CD4-positive, CD25-positive, alpha-beta regulatory T cell (primary cell): Measurements from ENCODE around the gene POLR2J. TPM values are rescaled to one million over a fixed set of nuclear protein-coding genes. Genes with fewer than 3 reads are reported as not detected.
A peak's percentile ranks its signal among the peaks of the same experiment; 100 is the strongest.

Experiments
- ATAC-seq, 2 donors: fragments of 150-1000 bp; cut with Tn5 transposase; one replicate each; pipeline ENCODE4 v1.10.0; 2021; ENCODE audit warnings: low read depth in 2 of 2, moderate number of reproducible peaks in 2 of 2, moderate library complexity in 1 of 2
- DNase-seq, 3 donors: peaks; one replicate each; pipeline versions ENCODE4 v3.0.0 to v3.0.0-alpha.2; 2012 to 2022; ENCODE audit warnings: mixed read lengths in 1 of 3
- H3K27ac ChIP-seq: one replicate; pipeline ENCODE4 v1.7.0; 2013; ENCODE audit warnings: mild to moderate bottlenecking, low read length; ENCODE audit not compliant: insufficient read depth, poor library complexity, severe bottlenecking
- H3K27me3 ChIP-seq: one replicate; pipeline ENCODE4 v1.7.0; 2013; ENCODE audit warnings: low read length; ENCODE audit not compliant: control insufficient read depth, insufficient read depth
- H3K36me3 ChIP-seq: one replicate; pipeline ENCODE4 v1.7.0; 2013; ENCODE audit warnings: mild to moderate bottlenecking, low read length, moderate library complexity; ENCODE audit not compliant: control insufficient read depth, insufficient read depth
- H3K4me1 ChIP-seq: 2 replicates; pipeline ENCODE4 v1.7.0; 2013; ENCODE audit warnings: mild to moderate bottlenecking, low read length; ENCODE audit not compliant: insufficient read depth, control insufficient read depth, poor library complexity, severe bottlenecking
- H3K4me3 ChIP-seq: one replicate; pipeline ENCODE4 v1.7.0; 2013; ENCODE audit warnings: low read depth, mild to moderate bottlenecking, low read length, moderate library complexity
- H3K9me3 ChIP-seq, 2 experiments: 1 replicate in 1 of 2; 2 replicates in 1 of 2; pipeline ENCODE4 v1.7.0; 2013; ENCODE audit warnings: low read length in 2 of 2, mild to moderate bottlenecking in 1 of 2, moderate library complexity in 1 of 2; ENCODE audit not compliant: control insufficient read depth in 2 of 2
- H3K27ac Mint-ChIP-seq, 3 donors: one replicate each; pipeline ENCODE4 v1.8.0; 2020 to 2022; ENCODE audit warnings: mild to moderate bottlenecking in 3 of 3, mixed read lengths in 3 of 3, moderate library complexity in 2 of 3
- H3K27me3 Mint-ChIP-seq: one replicate; pipeline ENCODE4 v1.8.0; 2022; ENCODE audit warnings: mild to moderate bottlenecking, mixed read lengths
- H3K36me3 Mint-ChIP-seq: one replicate; pipeline ENCODE4 v1.8.0; 2020; ENCODE audit warnings: mixed read lengths
- H3K4me1 Mint-ChIP-seq, 4 donors: one replicate each; pipeline ENCODE4 v1.8.0; 2020 to 2022; ENCODE audit warnings: mixed read lengths in 4 of 4, mild to moderate bottlenecking in 1 of 4
- H3K4me3 Mint-ChIP-seq, 4 donors: one replicate each; pipeline ENCODE4 v1.8.0; 2020 to 2022; ENCODE audit warnings: mild to moderate bottlenecking in 4 of 4, mixed read lengths in 4 of 4, moderate library complexity in 3 of 4
- H3K9me3 Mint-ChIP-seq, 7 donors: one replicate each; pipeline ENCODE4 v1.8.0; 2020 to 2022; ENCODE audit warnings: mixed read lengths in 7 of 7, mild to moderate bottlenecking in 3 of 7, moderate library complexity in 2 of 7
- polyA plus RNA-seq, 4 donors: library from polyadenylated mRNA; unstranded; fragments of 300-500 nt; fragmentation: Illumina TruSeq; gene quantifications; one replicate each; pipeline ENCODE4 v1.2.3, GENCODE V29; 2021
- total RNA-seq: library from RNA; stranded (reverse); gene quantifications from one replicate; pipeline ENCODE4 v1.2.3, GENCODE V29; 2022

POLR2J gene
- total and polyA plus RNA-seq, 5 donors from 2014 or later = 39.1 to 109 (median 104) TPM

GRCh38 chr7:102447311-102447710 is 31.4 kb downstream of the POLR2J start:
- Histone ChIP-seq H3K4me1 (no peaks in the 10 kb centered on the region), H3K9me3 (no peaks in the 10 kb centered on the region), H3K27ac (no peak overlapping the region), H3K36me3 (peaks cover 7% of the 10 kb centered on the region), H3K4me3 (no peak overlapping the region), H3K27me3 (no peaks in the 10 kb centered on the region)
- Mint-ChIP-seq H3K9me3 (no peaks in the 10 kb centered on the region), H3K4me1 (peaks cover 0 to 4% (median 1%) of the 10 kb centered on the region in 4 donors), H3K27me3 (no peaks in the 10 kb centered on the region), H3K4me3 (no peak overlapping the region), H3K36me3 (peaks cover 3% of the 10 kb centered on the region), H3K27ac (no peak overlapping the region)
- DNase-seq = no peak
- ATAC-seq = no peak

- Histone ChIP-seq H3K27ac (no peak overlapping the region), H3K4me3 (no peak overlapping the region), H3K9me3 (no peaks in the 10 kb centered on the region), H3K36me3 (peaks cover 10% of the 10 kb centered on the region), H3K4me1 (no peaks in the 10 kb centered on the region), H3K27me3 (no peaks in the 10 kb centered on the region)
- H3K27ac Mint-ChIP-seq = no peak overlapping the region
- H3K4me1 Mint-ChIP-seq = peaks cover 0 to 5% (median 1%) of the 10 kb centered on the region in 4 donors
- no peaks in the 10 kb centered on the region for H3K27me3 Mint-ChIP-seq
- peaks cover 8% of the 10 kb centered on the region for H3K36me3 Mint-ChIP-seq
- H3K9me3 Mint-ChIP-seq = no peaks in the 10 kb centered on the region
- ATAC-seq (no peak), DNase-seq (no peak)
- no peak overlapping the region for H3K4me3 Mint-ChIP-seq
Observed at GRCh38 chr7:102446387-102447156, 32.1 kb downstream of the POLR2J start.

- Mint-ChIP-seq H3K4me1 (peaks cover 0 to 6% (median 1%) of the 10 kb centered on the region in 4 donors), H3K27me3 (no peaks in the 10 kb centered on the region), H3K36me3 (peaks cover 9% of the 10 kb centered on the region), H3K9me3 (no peaks in the 10 kb centered on the region), H3K4me3 (no peak overlapping the region), H3K27ac (peak overlapping the region in 2 of 3 donors; percentile 69 to 85)
- no peaks in the 10 kb centered on the region for H3K4me1 ChIP-seq
- H3K36me3 ChIP-seq = peaks cover 13% of the 10 kb centered on the region
- ATAC-seq (no peak), DNase-seq (no peak)
- H3K27ac ChIP-seq = no peak overlapping the region
- no peaks in the 10 kb centered on the region for H3K27me3 ChIP-seq
- H3K4me3 ChIP-seq = no peak overlapping the region
- no peaks in the 10 kb centered on the region for H3K9me3 ChIP-seq
Observed at GRCh38 chr7:102445674-102446071, 33.0 kb downstream of the POLR2J start.

GRCh38 chr7:102444961-102445673 is 33.6 kb downstream of the POLR2J start:
- H3K27ac Mint-ChIP-seq = peak overlapping the region in 1 of 3 donors; percentile 69
- Histone ChIP-seq H3K27ac (no peak overlapping the region), H3K4me1 (no peaks in the 10 kb centered on the region), H3K9me3 (no peaks in the 10 kb centered on the region), H3K4me3 (no peak overlapping the region), H3K27me3 (no peaks in the 10 kb centered on the region), H3K36me3 (peaks cover 15% of the 10 kb centered on the region)
- H3K27me3 Mint-ChIP-seq = no peaks in the 10 kb centered on the region
- H3K9me3 Mint-ChIP-seq = no peaks in the 10 kb centered on the region
- peaks cover 9% of the 10 kb centered on the region for H3K36me3 Mint-ChIP-seq
- H3K4me1 Mint-ChIP-seq = peaks cover 0 to 4% (median 1%) of the 10 kb centered on the region in 4 donors
- DNase-seq (no peak), ATAC-seq (peak; percentile 25 to 41)
- no peak overlapping the region for H3K4me3 Mint-ChIP-seq

DNA sequence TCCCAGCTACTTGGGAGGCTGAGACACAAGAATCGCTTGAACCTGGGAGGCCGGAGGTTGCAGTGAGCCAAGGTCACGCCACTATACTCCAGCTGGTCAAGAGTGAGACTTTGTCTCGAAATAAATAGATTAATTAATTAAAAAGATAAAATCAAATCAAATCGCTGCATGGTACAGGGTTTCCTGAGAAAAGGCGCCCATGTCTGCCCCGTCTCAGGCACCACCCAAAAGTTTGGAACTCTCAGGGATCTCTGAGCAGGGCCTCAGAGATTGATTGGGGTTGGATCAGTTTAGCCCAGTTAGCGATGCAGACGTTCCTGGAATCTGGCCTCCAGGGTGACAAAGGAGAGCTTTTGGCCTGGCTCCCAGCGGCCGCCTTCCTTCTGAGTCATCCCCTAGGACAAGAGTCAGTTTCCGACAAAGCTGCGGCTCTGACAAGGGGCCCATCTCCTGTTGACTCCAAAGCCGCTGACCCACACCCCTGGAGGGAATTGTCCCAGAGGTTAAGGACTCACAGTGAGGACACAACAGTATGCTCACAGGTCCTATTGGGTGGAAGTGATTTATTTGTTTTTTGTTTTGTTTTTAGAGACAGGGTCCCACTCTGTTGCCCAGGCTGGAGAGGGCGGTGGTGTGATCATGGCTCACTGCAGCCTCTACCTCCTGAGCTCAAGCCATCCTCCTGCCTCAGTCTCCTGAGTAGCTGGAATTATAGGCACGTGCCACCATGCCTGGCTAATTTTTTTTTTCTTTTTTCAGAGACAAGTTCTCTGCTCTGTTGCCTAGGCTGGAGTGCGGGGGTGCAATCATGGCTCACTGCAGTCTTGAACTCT is 38.5 kb downstream of the POLR2J start:
- Mint-ChIP-seq H3K27ac (no peak overlapping the region), H3K27me3 (no peaks in the 10 kb centered on the region), H3K9me3 (no peaks in the 10 kb centered on the region), H3K36me3 (peaks cover 9% of the 10 kb centered on the region), H3K4me3 (no peak overlapping the region), H3K4me1 (peaks cover 0 to 9% (median 4%) of the 10 kb centered on the region in 4 donors)
- peaks cover 14% of the 10 kb centered on the region for H3K36me3 ChIP-seq
- no peaks in the 10 kb centered on the region for H3K27me3 ChIP-seq
- no peaks in the 10 kb centered on the region for H3K9me3 ChIP-seq
- no peak overlapping the region for H3K4me3 ChIP-seq
- H3K4me1 ChIP-seq = peaks cover 1% of the 10 kb centered on the region
- ATAC-seq = no peak
- no peak overlapping the region for H3K27ac ChIP-seq
- no peak for DNase-seq

GRCh38 chr7:102436118-102436517 is 42.6 kb downstream of the POLR2J start:
- no peak for ATAC-seq
- Mint-ChIP-seq H3K36me3 (no peaks in the 10 kb centered on the region), H3K4me1 (peaks cover 5 to 35% (median 19%) of the 10 kb centered on the region in 4 donors), H3K27ac (peak overlapping the region in 2 of 3 donors; percentile 43 to 54), H3K27me3 (peaks cover 5% of the 10 kb centered on the region), H3K4me3 (peak overlapping the region in 3 of 4 donors; percentile 46 to 86 (median 65)), H3K9me3 (no peaks in the 10 kb centered on the region)
- H3K27me3 ChIP-seq = no peaks in the 10 kb centered on the region
- DNase-seq = no peak
- H3K27ac ChIP-seq = no peak overlapping the region
- no peak overlapping the region for H3K4me3 ChIP-seq
- H3K4me1 ChIP-seq = peaks cover 35% of the 10 kb centered on the region
- H3K36me3 ChIP-seq = peaks cover 8% of the 10 kb centered on the region
- H3K9me3 ChIP-seq = no peaks in the 10 kb centered on the region

GRCh38 chr7:102434039-102434486 is 44.7 kb downstream of the POLR2J start:
- Mint-ChIP-seq H3K9me3 (no peaks in the 10 kb centered on the region), H3K36me3 (no peaks in the 10 kb centered on the region), H3K27ac (peak overlapping the region; percentile 16 to 90 (median 88)), H3K27me3 (peaks cover 5% of the 10 kb centered on the region), H3K4me1 (peaks cover 10 to 55% (median 33%) of the 10 kb centered on the region in 4 donors), H3K4me3 (peak overlapping the region; percentile 85 to 94 (median 87))
- H3K4me1 ChIP-seq = peaks cover 50% of the 10 kb centered on the region
- ATAC-seq (no peak), DNase-seq (peak in 1 of 3 donors; percentile 54)
- peak overlapping the region; percentile 75 for H3K4me3 ChIP-seq
- H3K27me3 ChIP-seq = no peaks in the 10 kb centered on the region
- H3K9me3 ChIP-seq = no peaks in the 10 kb centered on the region
- H3K36me3 ChIP-seq = peaks cover 2% of the 10 kb centered on the region
- peak overlapping the region; percentile 98 for H3K27ac ChIP-seq
